H1 (cell line): ENCODE results near the gene MBTPS1. TPM values are rescaled to one million over a fixed set of nuclear protein-coding genes. Genes with fewer than 3 reads are reported as not detected.

Experiments
- CTCF ChIA-PET: fragments of 300-600 bp; sonication (Branson Sonifier 250); formaldehyde crosslinking; loops from one replicate; lab custom pipeline; 2021; ENCODE audit not compliant: partially characterized antibody; lab: Charles Lee
- POLR2A ChIA-PET: fragments of 300-600 bp; sonication (Branson Sonifier 250); formaldehyde crosslinking; loops from one replicate; lab custom pipeline; 2021; ENCODE audit warnings: inconsistent platforms; ENCODE audit not compliant: partially characterized antibody; lab: Charles Lee
- DNase-seq, 2 experiments: peaks; one replicate each; pipeline versions ENCODE4 v3.0.0 to v3.0.0-alpha.2; 2010 to 2022; ENCODE audit warnings: low spot score in 2 of 2, low read depth in 1 of 2, mixed read lengths in 1 of 2
- FAIRE-seq: peaks from 2 replicates; lab custom pipeline; 2011; peaks lifted over from hg19 to GRCh38; lab: Jason Lieb, UNC
- H2AFZ ChIP-seq: 2 replicates; pipeline ENCODE4 v1.8.1; 2012; ENCODE audit warnings: low read length, inconsistent platforms
- H2AK5ac ChIP-seq: 2 replicates; pipeline ENCODE4 v1.6.1; 2013; ENCODE audit warnings: low read depth, low read length
- H2BK120ac ChIP-seq: replicated peaks from 2 replicates; pipeline ENCODE3; 2013; ENCODE audit warnings: low read depth, low read length, inconsistent platforms
- H2BK12ac ChIP-seq: 2 replicates; pipeline ENCODE4 v1.6.1; 2013; ENCODE audit warnings: low read depth, low read length
- H2BK15ac ChIP-seq: 2 replicates; pipeline ENCODE4 v1.6.1; 2013; ENCODE audit warnings: low read length
- H2BK20ac ChIP-seq: 2 replicates; pipeline ENCODE4 v1.6.1; 2013; ENCODE audit warnings: low read length
- H2BK5ac ChIP-seq: 2 replicates; pipeline ENCODE4 v1.6.1; 2013; ENCODE audit warnings: low read depth, low read length
- H3K14ac ChIP-seq: 2 replicates; pipeline ENCODE4 v1.6.1; 2013; ENCODE audit warnings: inconsistent platforms; ENCODE audit not compliant: insufficient read length
- H3K18ac ChIP-seq: 2 replicates; pipeline ENCODE4 v1.6.1; 2013; ENCODE audit warnings: low read length; ENCODE audit errors: extremely low read depth
- H3K23ac ChIP-seq: 2 replicates; pipeline ENCODE4 v1.6.1; 2013; ENCODE audit warnings: inconsistent platforms; ENCODE audit not compliant: insufficient read length
- H3K23me2 ChIP-seq: 2 replicates; pipeline ENCODE4 v1.6.1; 2013; ENCODE audit warnings: low read depth, low read length
- H3K27ac ChIP-seq: 2 replicates; pipeline ENCODE4 v1.6.1; 2011; ENCODE audit warnings: low read depth, low read length, inconsistent platforms
- H3K27me3 ChIP-seq, 4 experiments: replicated peaks in 1 of 4; 1 replicate in 1 of 4; 2 replicates in 3 of 4; pipeline versions ENCODE4 v1.6.1 to v1.8.1; 2011 to 2013; ENCODE audit warnings: low read length in 3 of 4, mild to moderate bottlenecking in 3 of 4, inconsistent platforms in 2 of 4, mixed read lengths in 2 of 4, moderate library complexity in 1 of 4; ENCODE audit not compliant: control insufficient read depth in 3 of 4, insufficient read depth in 3 of 4; ENCODE audit errors: extremely low read depth in 1 of 4
- H3K36me3 ChIP-seq, 4 experiments: 2 replicates each; pipeline versions ENCODE4 v1.6.1 to v1.8.1; 2011 to 2013; ENCODE audit warnings: mild to moderate bottlenecking in 4 of 4, low read length in 3 of 4, moderate library complexity in 2 of 4, control low read depth in 1 of 4, inconsistent platforms in 1 of 4; ENCODE audit not compliant: insufficient read depth in 4 of 4, control insufficient read depth in 2 of 4
- H3K4ac ChIP-seq: replicated peaks from 2 replicates; pipeline ENCODE3; 2013; ENCODE audit warnings: low read length, low read depth, mixed read lengths, inconsistent platforms; ENCODE audit not compliant: insufficient read length
- H3K4me1 ChIP-seq, 4 experiments: replicated peaks in 1 of 4; 1 replicate in 1 of 4; 2 replicates in 3 of 4; pipeline versions ENCODE4 v1.6.1 to v1.8.1; 2011 to 2013; ENCODE audit warnings: low read length in 3 of 4, inconsistent platforms in 2 of 4, mixed read lengths in 1 of 4; ENCODE audit not compliant: insufficient read depth in 4 of 4, control insufficient read depth in 3 of 4
- H3K4me2 ChIP-seq, 2 experiments: 2 replicates each; pipeline versions ENCODE4 v1.6.1 to v1.8.1; 2011 to 2013; ENCODE audit warnings: low read depth in 2 of 2, low read length in 2 of 2, control low read depth in 1 of 2, inconsistent platforms in 1 of 2, mild to moderate bottlenecking in 1 of 2; ENCODE audit not compliant: insufficient read depth in 1 of 2
- H3K4me3 ChIP-seq, 4 experiments: fragments of 200-600, 300-600 bp in 1 of 4; sonication (generic), shearing (Covaris generic), sonication (Bioruptor Twin) in 1 of 4; 2 replicates each; pipeline versions ENCODE4 v1.5.1 to v1.8.1; 2011 to 2016; ENCODE audit warnings: low read length in 4 of 4, low read depth in 3 of 4, control low read depth in 2 of 4, inconsistent platforms in 2 of 4, mild to moderate bottlenecking in 2 of 4, mixed read lengths in 1 of 4, moderate library complexity in 1 of 4; ENCODE audit not compliant: insufficient read depth in 2 of 4; ENCODE audit errors: extremely low read depth in 1 of 4
- H3K56ac ChIP-seq: replicated peaks from 2 replicates; pipeline ENCODE3; 2013; ENCODE audit warnings: low read depth, mild to moderate bottlenecking, mixed read lengths, low read length, inconsistent platforms; ENCODE audit not compliant: insufficient read length
- H3K79me1 ChIP-seq: 2 replicates; pipeline ENCODE4 v1.6.1; 2013; ENCODE audit warnings: low read depth, low read length, control low read depth
- H3K79me2 ChIP-seq, 2 experiments: 2 replicates each; pipeline versions ENCODE4 v1.6.1 to v1.8.1; 2012 to 2013; ENCODE audit warnings: low read length in 2 of 2, mild to moderate bottlenecking in 2 of 2, inconsistent platforms in 1 of 2; ENCODE audit not compliant: insufficient read depth in 2 of 2, control insufficient read depth in 1 of 2
- H3K9ac ChIP-seq, 4 experiments: replicated peaks in 1 of 4; 1 replicate in 1 of 4; 2 replicates in 3 of 4; pipeline versions ENCODE4 v1.6.1 to v1.8.1; 2011 to 2013; ENCODE audit warnings: low read depth in 3 of 4, low read length in 3 of 4, control low read depth in 2 of 4, mild to moderate bottlenecking in 2 of 4, moderate library complexity in 2 of 4, inconsistent platforms in 1 of 4; ENCODE audit errors: extremely low read depth in 1 of 4
- H3K9me3 ChIP-seq, 2 experiments: 2 replicates each; pipeline versions ENCODE4 v1.6.1 to v1.8.1; 2012 to 2013; ENCODE audit warnings: mild to moderate bottlenecking in 2 of 2, moderate library complexity in 2 of 2, control low read depth in 1 of 2, inconsistent platforms in 1 of 2, low read depth in 1 of 2, low read length in 1 of 2, mixed read lengths in 1 of 2; ENCODE audit not compliant: insufficient read depth in 2 of 2
- H4K20me1 ChIP-seq, 2 experiments: replicated peaks in 1 of 2; 2 replicates each; pipeline versions ENCODE3 to v1.8.1; 2011 to 2013; ENCODE audit warnings: inconsistent platforms in 2 of 2, low read length in 2 of 2, mild to moderate bottlenecking in 1 of 2; ENCODE audit not compliant: insufficient read depth in 2 of 2, control insufficient read depth in 1 of 2
- H4K5ac ChIP-seq: 2 replicates; pipeline ENCODE4 v1.6.1; 2013; ENCODE audit warnings: low read length, low read depth, mixed read lengths, inconsistent platforms; ENCODE audit not compliant: insufficient read length
- H4K8ac ChIP-seq: 2 replicates; pipeline ENCODE4 v1.8.0; 2013; ENCODE audit warnings: mild to moderate bottlenecking, moderate library complexity, low read length, inconsistent platforms; ENCODE audit not compliant: insufficient read depth; ENCODE audit errors: extremely low read depth
- H4K91ac ChIP-seq: replicated peaks from 2 replicates; pipeline ENCODE3; 2013; ENCODE audit warnings: low read length, mixed read lengths, inconsistent platforms; ENCODE audit not compliant: insufficient read length
- ATF3 ChIP-seq: IDR thresholded peaks from 2 replicates; pipeline ENCODE4 v1.6.1; 2011; ENCODE audit warnings: low read depth, mild to moderate bottlenecking, low read length; ENCODE audit not compliant: insufficient read depth
- CTBP2 ChIP-seq: IDR thresholded peaks from 2 replicates; pipeline ENCODE4 v1.7.0; 2011; ENCODE audit warnings: borderline replicate concordance, mild to moderate bottlenecking, moderate library complexity, mixed read lengths, low read length; ENCODE audit not compliant: insufficient read depth, insufficient read length
- E2F6 ChIP-seq: IDR thresholded peaks from 2 replicates; pipeline ENCODE4 v1.6.1; 2012; ENCODE audit warnings: inconsistent platforms
- WGBS, 2 experiments: shearing (Covaris generic) in 1 of 2; methylation state at CpG; one replicate each; pipeline versions ENCODE4 v1.1.6 to v1.1.7; 2013 to 2015; ENCODE audit warnings: low lambda C conversion rate in 2 of 2, mixed read lengths in 2 of 2, inconsistent platforms in 1 of 2, low coverage in 1 of 2, missing lambda C conversion rate in 1 of 2; ENCODE audit not compliant: insufficient replicate concordance in 2 of 2, insufficient coverage in 1 of 2, insufficient read length in 1 of 2; ENCODE audit errors: extremely low coverage in 1 of 2, missing lambda C conversion rate in 1 of 2; 5-methylcytosine and 5-hydroxymethylcytosine counted together
- polyA plus RNA-seq, 7 experiments: library from polyadenylated mRNA; depleted of rRNA in 3 of 7; stranded (reverse) in 5 of 7; unstranded in 2 of 7; fragments of >200 nt in 5 of 7; fragments of 200-250 nt in 2 of 7; gene quantifications; 1 replicate in 5 of 7; 2 replicates in 1 of 7; 4 replicates in 1 of 7; pipeline versions ENCODE4 v1.2.1 to v1.2.3, GENCODE V29; 2011 to 2013; ENCODE audit warnings: missing spikeins in 2 of 7, mixed read lengths in 2 of 7
- total RNA-seq: library from RNA; stranded (reverse); fragmentation: NEBNext Ultra II Directional; extraction: Animal tissue kit (Norgen Biotek cat#: 25700); gene quantifications from 2 replicates; pipeline ENCODE4 v1.2.1, GENCODE V29; 2021

MBTPS1 gene
- total and polyA plus RNA-seq, 2 of the 8 experiments (the other 6 are each of a cell fraction or from before 2014, with no cell fraction given): 30.6 to 53.3 TPM

- Histone ChIP-seq H3K27ac (no peak overlapping the region), H3K79me2 (peaks cover 7 to 88% of the 10 kb centered on the region in 2 experiments), H3K23ac (no peak overlapping the region), H4K20me1 (peaks cover 15 to 20% of the 10 kb centered on the region in 2 experiments), H3K4me2 (no peak overlapping the region), H2BK20ac (no peak overlapping the region), H3K4me1 (no peaks in the 10 kb centered on the region), H2BK120ac (no peak overlapping the region), H3K23me2 (no peaks in the 10 kb centered on the region), H2AK5ac (no peak overlapping the region), H3K4me3 (no peak overlapping the region), H4K5ac (no peak overlapping the region), H3K9me3 (no peaks in the 10 kb centered on the region), H2BK5ac (peak overlapping the region; percentile 60; the same call in 1 of the 2 replicates), H3K79me1 (peaks cover 8% of the 10 kb centered on the region; the same call in 1 of the 2 replicates), H3K9ac (no peak overlapping the region; a peak in 1 of 7 replicates), H2BK12ac (no peak overlapping the region), H3K14ac (no peak overlapping the region), H3K27me3 (peaks cover 0 to 1% (median 0%) of the 10 kb centered on the region in 4 experiments; a peak in 1 of 7 replicates), H4K91ac (no peak overlapping the region), H3K4ac (no peak overlapping the region), H3K56ac (no peak overlapping the region), H3K36me3 (peaks cover 0 to 9% (median 2%) of the 10 kb centered on the region in 4 experiments; a peak in 4 of 8 replicates), H3K18ac (no peak overlapping the region), H2BK15ac (no peak overlapping the region), H2AFZ (no peak overlapping the region), H4K8ac (no peak overlapping the region)
- FAIRE-seq (no peak), DNase-seq (no peak)
- ChIA-PET CTCF (interaction anchor here (0.6 to 5.1 kb wide), 6 partner anchors 19 to 170 kb away, joined by 3 to 27 read pairs (median 4); no protein-coding TSS in a partner anchor), POLR2A (interaction anchor here (0.8 to 3.4 kb wide), 2 partner anchors 12 to 83 kb away, joined by 3 to 19 read pairs; partner anchors contain the start of gene MBTPS1)
- 85% methylated on average over 12 of the region's 12 CpGs; no CpG with 5 or more reads in 1 of the 2 experiments for WGBS, 2 experiments
- TF ChIP-seq E2F6 (no peak), ATF3 (no peak), CTBP2 (no peak)
These were observed 11.4 kb downstream of the MBTPS1 start for GRCh38 chr16:84105301-84105815.
